ENCODE data around the gene SLC1A7.

The SLC1A7 gene

GRCh38 chr1:53107090-53107489 is 35.3 kb downstream of the SLC1A7 start:
- no peak overlapping the region for H3K4me3 ChIP-seq (ENCODE audit: low read length)
- no peak for DNase-seq (ENCODE audit: low read depth)
- TF ChIP-seq CTCF (conservative IDR thresholded peaks at IDR 0.05; ENCODE audit: low read depth, low read length), result no peak

GRCh38 chr1:53104289-53104913 is 38.0 kb downstream of the SLC1A7 start:
- H3K4me3 ChIP-seq (ENCODE audit: low read length), result no peak overlapping the region
- DNase-seq (ENCODE audit: low read depth), result no peak
- TF ChIP-seq CTCF (conservative IDR thresholded peaks at IDR 0.05; ENCODE audit: low read depth, low read length), result no peak

GRCh38 chr1:53094533-53094919 is 47.9 kb downstream of the SLC1A7 start:
- no peak for DNase-seq (ENCODE audit: low read depth)
- no peak for TF ChIP-seq CTCF (conservative IDR thresholded peaks at IDR 0.05; ENCODE audit: low read depth, low read length)
- no peak overlapping the region for H3K4me3 ChIP-seq (ENCODE audit: low read length)

- TF ChIP-seq CTCF (conservative IDR thresholded peaks at IDR 0.05; ENCODE audit: low read depth, low read length), result no peak
- no peak overlapping the region for H3K4me3 ChIP-seq (ENCODE audit: low read length)
Measured at GRCh38 chr1:53093778-53094532, 48.5 kb downstream of the SLC1A7 start.

GRCh38 chr1:53093451-53093754 is 49.0 kb downstream of the SLC1A7 start:
- H3K4me3 ChIP-seq (ENCODE audit: low read length), result no peak overlapping the region
- no peak for TF ChIP-seq CTCF (conservative IDR thresholded peaks at IDR 0.05; ENCODE audit: low read depth, low read length)
- DNase-seq (ENCODE audit: low read depth), result no peak

More at GRCh38 chr1:53093778-53094532, 48.5 kb downstream of the SLC1A7 start:
- DNase-seq (ENCODE audit: low read depth), result no peak

- H3K4me3 ChIP-seq (ENCODE audit: low read length), result no peak overlapping the region
- no peak for DNase-seq (ENCODE audit: low read depth)
- no peak for TF ChIP-seq CTCF (conservative IDR thresholded peaks at IDR 0.05; ENCODE audit: low read depth, low read length)
Measured at GRCh38 chr1:53092659-53093450, 49.6 kb downstream of the SLC1A7 start.

Data from retinal pigment epithelial cell (primary cell).